GM12873 (cell line): ENCODE measurements around the gene ENAH.

Experiments used
- CTCF ChIP-seq: IDR thresholded peaks from 2 replicates; pipeline ENCODE4 v1.5.1; 2012; ENCODE audit warnings: low read depth, mild to moderate bottlenecking, moderate library complexity, low read length, control low read depth; ENCODE audit not compliant: insufficient read depth; ENCODE audit errors: missing control alignments

The ENAH gene

GRCh38 chr1:225693085-225693696, 40.3 kb upstream of the ENAH start:
- TF ChIP-seq CTCF, result no peak

DNA sequence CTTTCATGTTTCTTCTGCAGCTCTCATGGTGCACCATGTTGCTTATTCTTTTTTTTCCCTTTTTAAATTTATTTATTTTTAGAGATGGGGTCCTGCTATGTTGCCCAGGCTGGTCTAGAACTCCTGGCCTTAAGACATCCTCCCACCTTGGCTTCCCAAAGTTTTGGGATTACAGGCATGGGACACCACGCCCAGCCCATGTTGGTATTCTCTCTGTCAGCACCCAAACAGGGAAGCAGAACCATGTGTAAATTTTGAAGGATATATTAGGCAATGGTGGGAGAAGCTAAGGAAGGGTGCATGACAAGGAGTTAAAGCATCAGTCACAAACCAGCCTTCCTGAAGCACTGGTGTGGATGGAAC, 39.6 kb upstream of the ENAH start:
- no peak for TF ChIP-seq CTCF

DNA sequence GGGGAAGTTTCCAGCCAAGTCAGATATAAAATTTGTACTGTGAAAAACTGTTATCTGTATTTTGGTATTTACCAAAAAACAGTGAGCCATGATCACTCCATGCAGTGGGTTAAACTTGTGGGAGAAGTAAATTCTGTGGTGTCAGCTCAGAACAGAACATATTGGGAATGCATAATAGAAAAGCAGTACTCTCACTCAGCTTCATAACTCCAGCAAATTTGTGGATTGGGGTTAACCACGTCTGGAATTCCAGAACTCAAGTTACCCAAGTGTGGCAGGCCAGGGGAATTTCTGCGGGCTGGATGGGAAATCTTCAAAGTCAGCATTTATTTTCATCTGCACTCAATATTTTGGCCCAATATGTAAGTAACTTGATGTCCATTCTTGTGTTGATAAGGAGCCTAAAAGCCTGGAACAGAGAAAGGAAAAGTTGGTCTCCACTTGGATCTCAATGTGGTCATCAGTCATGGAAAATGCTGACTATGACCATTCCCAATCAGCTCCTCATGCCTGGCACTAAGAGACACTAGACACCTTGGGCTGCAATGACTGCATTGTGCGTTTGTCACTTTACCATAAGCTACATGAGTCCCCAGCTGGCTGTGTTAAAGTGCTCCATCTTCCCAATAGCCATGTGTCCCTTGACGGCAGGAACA, 39.1 kb upstream of the ENAH start:
- TF ChIP-seq CTCF, result no peak

- TF ChIP-seq CTCF, result no peak
Measured at GRCh38 chr1:225691377-225691776, 38.5 kb upstream of the ENAH start.

DNA sequence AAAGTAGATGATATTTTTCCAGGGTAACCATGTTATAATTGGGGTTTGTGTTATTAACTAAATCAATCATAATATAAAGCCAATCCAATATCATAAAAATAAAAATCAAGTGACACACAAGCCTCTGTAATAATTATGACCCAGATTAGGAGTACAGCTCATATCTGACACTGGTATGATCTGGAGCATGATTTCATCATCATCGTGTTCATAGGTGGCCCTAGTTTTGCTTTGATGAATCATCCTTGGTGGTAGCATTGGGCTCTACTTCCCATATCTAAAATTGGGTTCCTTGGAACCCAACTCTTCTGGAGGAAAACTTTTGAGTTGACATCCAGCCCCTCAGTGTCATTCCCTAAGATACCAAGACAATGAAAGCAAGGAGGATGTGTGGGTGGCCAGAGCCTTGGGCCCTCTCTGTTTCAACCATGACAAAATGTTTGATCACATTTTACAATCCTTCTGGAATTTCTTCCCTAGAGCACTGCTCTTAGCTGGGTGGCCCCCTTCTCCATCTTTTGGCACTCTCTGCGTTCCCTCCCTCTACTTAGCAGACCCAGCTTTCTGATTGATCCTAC, 37.0 kb upstream of the ENAH start:
- TF ChIP-seq CTCF, result no peak

DNA sequence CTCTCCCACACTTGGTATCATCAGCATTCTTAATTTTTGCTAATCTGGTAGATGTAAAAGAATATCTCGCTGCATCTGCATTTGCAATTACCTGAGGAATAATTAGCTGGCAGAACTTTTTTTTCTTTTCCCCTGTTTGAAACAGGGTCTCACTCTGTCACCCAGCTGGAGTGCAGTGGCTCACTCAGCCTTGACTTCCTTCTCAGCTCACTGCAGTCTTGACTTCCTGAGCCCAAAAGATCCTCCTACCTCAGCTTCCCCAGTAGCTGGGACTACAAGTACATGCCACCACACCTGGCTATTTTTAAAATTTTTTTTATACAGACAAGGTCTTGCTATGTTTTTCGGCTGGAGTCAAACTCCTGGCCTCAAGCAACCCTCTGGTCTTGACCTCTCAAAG, 35.4 kb upstream of the ENAH start:
- TF ChIP-seq CTCF, result no peak

- no peak for TF ChIP-seq CTCF
Measured at GRCh38 chr1:225685476-225686176, 32.7 kb upstream of the ENAH start.
